NCI-H226 (cell line): ENCODE results near the gene SPTSSB.
A peak's percentile ranks its signal among the peaks of the same experiment; 100 is the strongest.

Experiments used
- DNase-seq: peaks from one replicate; pipeline ENCODE4 v3.0.0-alpha.2; 2015

The SPTSSB gene

DNA sequence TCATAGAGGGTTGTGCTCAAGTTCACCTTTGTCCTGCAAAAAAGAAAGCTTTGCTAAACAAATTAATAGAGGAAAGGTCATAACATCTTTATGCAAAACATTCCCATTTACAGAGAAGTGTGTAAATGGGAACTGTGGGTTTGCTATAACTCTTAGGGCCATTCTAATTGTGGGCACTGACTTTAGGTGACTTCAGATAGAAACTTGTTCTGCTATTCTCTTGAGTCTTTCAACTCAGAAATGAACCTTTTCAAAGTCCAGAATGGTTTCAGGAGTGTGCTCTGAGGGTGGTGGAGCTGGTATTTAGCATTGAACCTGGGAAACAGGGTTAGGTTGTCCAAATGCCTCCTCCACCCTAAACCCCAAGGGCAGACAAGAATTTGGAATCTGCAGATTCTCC lies 34.0 kb downstream of the SPTSSB start:
- no peak for DNase-seq

- DNase-seq: no peak
These were observed 34.7 kb downstream of the SPTSSB start for GRCh38 chr3:161336661-161337060.

GRCh38 chr3:161333696-161334095 lies 37.6 kb downstream of the SPTSSB start:
- DNase-seq: no peak

GRCh38 chr3:161332792-161333191 lies 38.5 kb downstream of the SPTSSB start:
- DNase-seq: no peak

- no peak for DNase-seq
These were observed 46.3 kb downstream of the SPTSSB start for GRCh38 chr3:161325059-161325458.

DNA sequence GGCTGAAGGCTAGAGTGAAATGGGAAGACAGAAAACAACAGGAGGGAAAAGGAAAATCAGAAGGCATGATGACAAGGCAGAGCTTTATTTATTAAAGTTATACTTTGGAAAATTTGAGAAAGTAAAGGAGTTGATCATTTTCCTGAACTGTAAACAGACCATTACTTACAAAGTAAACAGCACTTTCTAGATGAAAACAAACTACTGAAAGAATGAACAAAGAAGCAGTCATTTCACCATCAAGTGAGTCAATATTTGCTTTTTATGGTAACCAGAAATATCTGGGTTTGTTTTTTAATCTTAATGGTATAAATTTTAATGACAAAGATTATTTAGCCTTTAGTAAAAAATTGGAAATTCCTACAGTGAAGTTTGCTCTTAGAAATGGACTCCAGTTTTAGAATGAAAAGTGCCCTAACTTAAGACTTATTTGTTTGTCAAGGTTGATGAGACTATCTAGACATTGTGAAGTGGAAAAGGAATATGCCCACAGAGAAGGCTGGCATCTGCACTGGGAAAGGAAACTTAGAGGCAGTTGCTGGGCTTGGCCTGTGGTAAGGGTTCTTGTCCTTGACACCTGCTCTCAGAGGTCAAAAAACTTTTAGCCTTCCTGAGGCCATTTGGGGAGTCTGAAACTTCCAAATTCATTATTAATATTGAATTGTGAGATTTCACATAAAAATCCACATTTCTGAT lies 47.2 kb downstream of the SPTSSB start:
- DNase-seq: no peak

DNA sequence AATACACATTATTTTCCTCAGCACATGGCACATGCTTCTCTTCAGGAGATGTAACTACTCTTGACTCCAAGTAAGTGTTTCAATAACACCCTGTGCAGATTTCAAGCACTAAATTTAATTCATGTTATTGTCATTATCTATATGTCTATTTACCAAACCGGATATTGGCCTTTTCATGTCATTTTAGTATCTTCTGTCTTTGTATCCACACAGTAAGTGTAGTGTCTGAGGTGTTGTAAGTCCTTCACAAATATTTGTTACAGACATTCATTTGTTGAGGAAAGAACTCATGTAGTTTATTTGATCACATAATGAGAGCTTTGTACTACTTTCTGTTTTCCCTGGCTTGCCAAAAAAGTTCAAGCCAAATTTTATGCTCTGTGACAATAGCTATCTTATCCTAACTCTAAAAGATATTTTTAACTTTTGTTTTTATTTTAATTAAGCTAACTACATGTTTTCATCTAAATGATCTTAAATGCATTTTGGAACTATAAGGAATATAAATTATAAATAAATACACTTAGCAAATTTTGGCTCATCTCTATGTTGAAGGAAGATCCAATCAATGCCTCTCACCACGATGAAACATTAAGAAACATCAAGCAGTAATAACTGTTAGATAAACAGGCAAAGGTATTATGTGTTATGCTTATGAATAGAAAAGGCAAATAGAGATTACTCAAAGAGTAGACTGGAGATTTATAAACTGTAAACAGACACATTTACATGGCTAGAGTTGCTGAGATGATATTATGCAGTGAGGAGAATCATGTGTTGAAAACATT lies 48.3 kb downstream of the SPTSSB start:
- no peak for DNase-seq

DNA sequence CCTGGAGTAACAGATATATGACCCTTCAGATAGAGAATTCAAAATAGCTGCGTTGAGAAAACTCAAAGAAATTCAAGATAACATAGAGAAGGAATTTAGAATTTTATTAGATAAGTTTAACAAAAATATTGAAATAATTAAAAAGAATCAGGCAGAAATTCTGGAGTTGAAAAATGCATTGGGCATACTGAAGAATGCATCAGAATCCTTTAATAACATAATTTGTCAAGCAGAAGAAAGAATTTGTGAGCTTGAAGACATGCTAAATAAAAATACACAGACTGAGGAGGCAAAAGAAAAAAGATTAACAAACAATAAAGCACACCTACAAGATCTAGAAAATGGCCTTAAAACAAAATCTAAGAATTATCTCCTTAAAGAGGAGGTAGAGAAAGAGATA lies 50.5 kb downstream of the SPTSSB start:
- no peak for DNase-seq

DNA sequence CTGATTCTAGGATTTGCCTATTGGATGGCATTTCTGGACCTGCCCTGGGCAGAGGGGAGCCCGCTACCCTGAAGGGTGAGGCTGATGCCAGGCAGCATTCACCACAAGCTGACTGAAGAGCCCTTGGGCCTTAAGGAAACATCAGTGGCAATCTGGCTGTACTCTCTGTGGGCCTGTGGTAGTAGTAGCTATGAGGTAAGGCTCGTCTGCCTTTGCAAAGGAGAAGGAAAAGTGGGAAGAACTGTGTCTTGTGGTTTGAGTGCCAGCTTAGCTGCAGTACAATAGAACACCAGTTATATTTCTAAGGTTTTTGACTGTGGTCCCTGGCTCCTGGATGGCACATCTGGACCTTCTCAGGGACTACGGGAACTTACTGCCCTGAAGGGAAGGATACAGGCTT lies 51.5 kb downstream of the SPTSSB start:
- no peak for DNase-seq

DNA sequence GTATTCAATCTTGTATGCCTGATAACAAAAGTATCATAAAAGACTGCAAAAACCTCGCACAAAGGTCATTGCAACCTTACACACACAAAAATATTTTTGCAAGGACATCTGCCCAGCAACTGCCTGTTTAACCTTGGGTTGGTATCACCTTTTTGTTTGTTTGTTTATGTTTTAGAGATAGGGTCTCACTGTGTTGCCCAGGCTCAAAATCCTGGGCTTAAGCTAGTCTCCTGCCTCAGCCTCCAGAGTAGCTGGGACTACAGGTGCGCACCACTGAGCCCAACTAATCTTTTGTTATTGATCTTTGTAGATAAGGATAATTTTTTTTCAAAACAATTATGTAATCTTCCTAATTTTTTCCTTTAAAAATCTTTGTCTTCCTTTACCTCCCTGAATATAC lies 54.2 kb downstream of the SPTSSB start:
- no peak for DNase-seq

DNA sequence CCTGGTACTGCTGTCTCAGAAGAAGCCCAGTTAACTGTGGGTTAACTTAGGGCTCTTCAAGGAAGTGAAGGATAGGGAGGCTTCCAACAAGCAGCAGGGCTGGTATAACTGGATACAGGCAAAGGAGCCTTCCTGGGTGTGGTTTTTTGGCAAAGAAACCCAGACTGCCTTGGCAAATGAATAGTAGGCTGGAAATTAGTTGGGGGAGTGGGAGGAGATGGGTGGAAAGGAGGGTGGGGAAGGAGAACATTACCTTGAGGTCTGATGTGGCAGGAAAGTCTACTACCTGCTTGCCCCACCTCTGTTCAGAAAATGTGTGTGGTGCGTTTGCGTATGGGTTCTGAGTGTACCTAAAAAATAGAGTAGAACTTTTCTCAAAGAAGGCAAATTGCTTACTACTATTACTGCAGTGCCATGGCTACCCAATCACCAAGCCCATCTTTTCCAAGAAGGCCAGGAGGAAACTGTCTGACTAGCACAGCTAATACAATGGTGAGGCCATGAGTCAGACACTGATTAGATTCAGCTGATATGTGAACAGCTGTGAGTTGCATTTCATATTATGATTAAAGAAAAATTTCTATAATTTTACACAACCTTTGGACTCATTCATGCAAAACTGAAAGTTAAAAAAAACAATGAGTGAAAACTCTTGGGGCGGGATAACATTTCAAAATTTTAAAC lies 55.2 kb downstream of the SPTSSB start:
- DNase-seq: no peak

DNA sequence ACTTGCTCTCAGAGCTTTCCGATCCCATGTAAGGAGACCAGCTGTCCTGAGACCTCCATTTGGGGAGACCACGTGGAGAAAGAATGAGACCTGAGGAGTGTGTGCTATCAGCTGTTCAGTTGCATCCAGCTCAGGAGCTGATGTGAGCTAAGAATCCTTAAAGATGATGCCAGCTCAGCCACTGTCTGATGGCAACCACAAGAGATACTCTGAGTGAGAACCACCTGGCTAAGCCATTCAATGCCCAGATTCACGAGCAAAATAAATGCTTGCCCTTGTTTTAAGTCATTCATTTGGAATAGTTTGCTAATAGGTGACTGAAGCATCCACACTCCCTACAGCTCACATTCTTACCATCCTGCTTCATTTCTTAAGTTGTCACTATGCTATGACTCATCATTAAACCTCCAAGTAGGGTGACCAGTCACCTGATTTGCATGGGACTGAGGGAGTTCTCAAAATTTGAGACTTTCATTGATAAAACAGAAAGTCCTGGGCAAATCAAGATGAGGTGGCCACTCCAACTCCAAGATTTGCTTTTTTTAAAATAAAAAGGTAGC lies 56.4 kb downstream of the SPTSSB start:
- DNase-seq: no peak

DNA sequence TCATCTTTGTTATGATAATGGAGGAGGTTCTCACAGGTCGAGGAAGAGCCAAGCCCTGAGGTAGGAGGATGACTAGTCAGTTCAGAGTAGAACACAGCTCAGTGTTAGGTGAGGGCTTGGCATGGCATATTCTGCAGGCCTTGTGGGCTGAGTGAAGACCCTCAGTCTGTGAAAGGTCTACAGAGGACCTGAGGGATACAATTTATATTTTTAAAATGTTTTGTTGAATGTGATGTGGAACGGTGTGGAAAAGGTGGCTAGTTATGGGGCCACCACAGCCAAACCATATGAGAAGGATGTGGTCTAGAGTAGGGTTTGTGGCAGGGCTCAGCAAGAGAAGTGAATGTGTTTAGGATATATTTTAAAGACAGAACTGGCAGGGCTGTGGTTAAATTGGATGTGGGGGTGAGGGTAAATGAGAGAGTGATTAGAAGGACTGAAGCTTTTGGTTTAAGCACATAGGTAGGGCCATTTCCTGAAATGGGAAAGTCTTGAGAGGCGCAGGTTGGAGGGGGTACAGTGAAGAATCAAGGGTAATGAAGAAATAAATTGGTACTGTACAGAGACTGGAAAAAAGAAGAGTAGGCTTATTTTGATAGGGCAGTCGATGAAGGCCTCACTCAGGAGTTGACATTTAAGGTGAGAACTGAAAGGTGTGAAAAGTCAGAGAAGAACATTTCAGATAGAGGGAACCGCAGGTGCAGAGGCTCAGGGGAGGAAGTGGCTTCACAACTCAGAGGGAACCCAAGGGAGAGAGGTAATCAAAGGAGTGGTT lies 60.5 kb downstream of the SPTSSB start:
- DNase-seq: no peak

- DNase-seq: no peak
These were observed 66.0 kb downstream of the SPTSSB start for GRCh38 chr3:161305095-161305991.

- DNase-seq: no peak
These were observed 74.5 kb downstream of the SPTSSB start for GRCh38 chr3:161296814-161297213.

DNA sequence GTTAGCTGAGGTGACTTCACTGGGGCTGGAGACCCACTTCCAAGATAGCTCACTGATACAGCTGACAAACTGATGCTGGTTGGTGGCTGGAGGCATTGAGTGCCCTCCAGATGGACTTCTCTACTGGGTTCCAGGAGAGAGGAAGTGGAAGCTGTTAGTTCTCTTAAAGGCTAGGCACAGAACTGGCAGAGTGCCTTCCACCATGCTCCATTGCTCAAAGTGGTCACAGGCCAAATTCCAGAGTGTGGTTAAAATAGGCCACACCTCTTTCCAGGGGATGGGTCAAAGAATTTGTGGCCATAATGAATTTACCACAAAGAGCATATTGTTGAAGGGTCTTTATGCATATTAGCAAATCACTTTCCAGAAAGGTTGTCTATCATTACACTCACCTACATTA lies 76.0 kb downstream of the SPTSSB start:
- DNase-seq: peak; percentile 33
